Right lobe of liver (tissue), 4 donors: Measurements from ENCODE around the gene CEACAM6.

ENCODE experiments used
- CTCF ChIP-seq, 4 donors: fragments of 200-600 bp in 3 of 4; fragments of 450-650 bp in 1 of 4; IDR thresholded peaks; one replicate each; pipeline versions ENCODE4 v1.5.1 to v1.8.0; 2016 to 2022; ENCODE audit warnings: antibody characterized with exemption in 4 of 4, mild to moderate bottlenecking in 2 of 4
- POLR2A ChIP-seq: fragments of 450-650 bp; IDR thresholded peaks from one replicate; pipeline ENCODE4 v1.6.1; 2017; ENCODE audit warnings: antibody characterized with exemption, mild to moderate bottlenecking
- donor health status: DM: no; HTN: no; CAD: no.
- donor health status: DM: no; HTN: no; CAD: no.
- donor health status: DM: no; HTN: yes; CAD: no.

GRCh38 chr19:41784312-41784711 lies 29.0 kb downstream of the CEACAM6 start:
- TF ChIP-seq CTCF (IDR thresholded peaks at IDR 0.05) (no peak), POLR2A (no peak)
